Body of pancreas (tissue), 4 donors: Measurements from ENCODE around the gene ESYT2. TPM values are rescaled to one million over a fixed set of nuclear protein-coding genes. Genes with fewer than 3 reads are reported as not detected.
A peak's percentile ranks its signal among the peaks of the same experiment; 100 is the strongest.

Source experiments
- ATAC-seq: fragments of 150-250 bp; one replicate; pipeline ENCODE4 v1.9.1; 2016
- DNase-seq, 4 donors: peaks; one replicate each; pipeline ENCODE4 v3.0.0-alpha.2; 2019
- H3K27ac ChIP-seq, 4 donors: fragments of 200-600 bp; sonication (generic); 1 replicate in 3 of 4; 2 replicates in 1 of 4; pipeline versions ENCODE4 v1.5.1 to v1.6.1; 2016 to 2019; ENCODE audit warnings: mild to moderate bottlenecking in 1 of 4, mixed read lengths in 1 of 4, moderate library complexity in 1 of 4
- H3K27me3 ChIP-seq, 2 donors: fragments of 200-600 bp; sonication (generic); one replicate each; pipeline ENCODE4 v1.6.0; 2016; ENCODE audit warnings: mild to moderate bottlenecking in 1 of 2
- H3K36me3 ChIP-seq, 2 donors: fragments of 200-600 bp; sonication (generic); replicated peaks in 1 of 2; 2 replicates each; pipeline ENCODE4 v1.5.1; 2016; ENCODE audit warnings: low read depth in 2 of 2; ENCODE audit not compliant: insufficient read depth in 1 of 2
- H3K4me1 ChIP-seq: fragments of 200-600 bp; sonication (generic); one replicate; pipeline ENCODE4 v1.6.0; 2016
- H3K4me3 ChIP-seq, 2 donors: fragments of 200-600 bp; sonication (generic); 1 replicate in 1 of 2; 2 replicates in 1 of 2; pipeline ENCODE4 v1.5.1; 2016 to 2019
- H3K9me3 ChIP-seq, 3 donors: fragments of 200-600 bp; sonication (generic); 1 replicate in 2 of 3; 2 replicates in 1 of 3; pipeline ENCODE4 v1.5.1; 2016
- POLR2A ChIP-seq, 3 donors: fragments of 450-650 bp; IDR thresholded peaks; one replicate each; pipeline ENCODE4 v1.6.1; 2016; ENCODE audit warnings: antibody characterized with exemption in 3 of 3, mild to moderate bottlenecking in 2 of 3
- WGBS, 2 donors: methylation state at CpG; one replicate each; pipeline ENCODE4 v1.1.5; 2017; 5-methylcytosine and 5-hydroxymethylcytosine counted together
- intact Hi-C: fragments of 100-400 bp; cut with DNase I; formaldehyde crosslinking; loops from one replicate; pipeline ENCODE4 v1.15.1; 2023
- total RNA-seq, 2 donors: library from RNA; depleted of rRNA; stranded (reverse); fragments of >200 nt; gene quantifications; one replicate each; pipeline ENCODE4 v1.1.0, GENCODE V29; 2016
- TF ChIP-seq, protein P1 (sequence below), 7 experiments: fragments of 450-650 bp in 4 of 7; fragments of 200-600 bp in 3 of 7; sonication (generic) in 3 of 7; IDR thresholded peaks; one replicate each; pipeline ENCODE4 v1.5.1; 2016 to 2019; ENCODE audit warnings: antibody characterized with exemption in 7 of 7

The ESYT2 gene
- total RNA-seq, 2 donors from 2014 or later, result 35.9 to 40.5 TPM

DNA sequence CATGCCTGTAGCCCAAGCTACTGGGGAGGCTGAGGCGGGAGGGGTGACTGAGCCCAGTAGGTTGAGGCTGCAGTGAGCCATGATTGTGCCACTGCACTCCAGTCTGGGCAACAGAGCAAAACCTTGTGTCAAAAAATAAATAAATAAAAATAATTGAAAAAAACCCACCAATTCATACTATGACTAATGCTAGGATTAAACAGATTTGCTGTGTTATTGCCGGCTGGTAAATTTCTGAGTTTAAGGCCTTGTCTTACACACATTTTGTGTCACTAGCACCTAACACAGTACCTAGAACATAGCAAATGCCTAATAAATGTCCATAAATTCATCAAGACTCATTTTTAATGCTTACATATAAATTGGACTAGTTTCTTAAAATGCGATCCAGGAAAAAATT lies 8.7 kb downstream of the ESYT2 start:
- no peaks in the 10 kb centered on the region for H3K27me3 ChIP-seq
- TF ChIP-seq POLR2A (IDR thresholded peaks at IDR 0.05), result no peak
- TF ChIP-seq, protein P1, sequence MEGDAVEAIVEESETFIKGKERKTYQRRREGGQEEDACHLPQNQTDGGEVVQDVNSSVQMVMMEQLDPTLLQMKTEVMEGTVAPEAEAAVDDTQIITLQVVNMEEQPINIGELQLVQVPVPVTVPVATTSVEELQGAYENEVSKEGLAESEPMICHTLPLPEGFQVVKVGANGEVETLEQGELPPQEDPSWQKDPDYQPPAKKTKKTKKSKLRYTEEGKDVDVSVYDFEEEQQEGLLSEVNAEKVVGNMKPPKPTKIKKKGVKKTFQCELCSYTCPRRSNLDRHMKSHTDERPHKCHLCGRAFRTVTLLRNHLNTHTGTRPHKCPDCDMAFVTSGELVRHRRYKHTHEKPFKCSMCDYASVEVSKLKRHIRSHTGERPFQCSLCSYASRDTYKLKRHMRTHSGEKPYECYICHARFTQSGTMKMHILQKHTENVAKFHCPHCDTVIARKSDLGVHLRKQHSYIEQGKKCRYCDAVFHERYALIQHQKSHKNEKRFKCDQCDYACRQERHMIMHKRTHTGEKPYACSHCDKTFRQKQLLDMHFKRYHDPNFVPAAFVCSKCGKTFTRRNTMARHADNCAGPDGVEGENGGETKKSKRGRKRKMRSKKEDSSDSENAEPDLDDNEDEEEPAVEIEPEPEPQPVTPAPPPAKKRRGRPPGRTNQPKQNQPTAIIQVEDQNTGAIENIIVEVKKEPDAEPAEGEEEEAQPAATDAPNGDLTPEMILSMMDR (IDR thresholded peaks at IDR 0.05), result no peak
- no peak overlapping the region for H3K27ac ChIP-seq
- no peaks in the 10 kb centered on the region for H3K36me3 ChIP-seq
- no peak overlapping the region for H3K4me3 ChIP-seq
- DNase-seq (no peak), ATAC-seq (no peak)
- no peaks in the 10 kb centered on the region for H3K9me3 ChIP-seq
- intact Hi-C loops, result no loop called here
- WGBS, 2 donors, result 93 to 95% methylated on average over 3 of the region's 3 CpGs
- H3K4me1 ChIP-seq, result peaks cover 64% of the 10 kb centered on the region

DNA sequence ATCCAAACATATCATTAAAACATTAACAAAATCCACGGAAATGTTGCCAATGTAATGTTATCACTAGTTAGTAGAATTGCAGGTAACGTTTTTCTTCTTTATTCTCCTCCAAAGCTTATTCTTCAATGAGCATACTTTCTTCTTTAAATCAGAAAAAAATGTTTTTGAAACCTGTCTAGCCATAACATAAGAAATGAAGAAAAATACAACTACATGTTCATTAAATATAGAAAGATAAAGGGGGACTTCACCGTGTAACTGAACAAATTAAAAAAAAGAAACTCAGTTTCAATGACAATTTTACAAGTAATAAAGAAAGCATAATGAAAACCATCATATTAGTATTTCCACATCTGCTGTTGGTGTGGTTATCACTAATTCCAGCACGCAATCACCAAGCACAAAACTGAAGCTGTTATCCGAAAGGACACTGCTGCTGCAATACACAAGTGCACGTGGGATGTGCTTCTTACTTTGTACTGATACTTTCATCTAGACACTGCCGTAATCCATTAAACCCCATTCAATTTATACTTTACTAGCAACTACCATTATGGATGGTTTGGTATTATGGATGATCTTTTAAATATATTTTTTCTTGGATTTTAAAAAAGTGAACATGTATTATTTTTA lies 9.6 kb downstream of the ESYT2 start:
- 65 to 68% methylated on average over 7 of the region's 7 CpGs for WGBS, 2 donors
- ATAC-seq (no peak), DNase-seq (no peak)
- no peak for TF ChIP-seq POLR2A (IDR thresholded peaks at IDR 0.05)
- TF ChIP-seq, protein P1 (IDR thresholded peaks at IDR 0.05), result no peak
- no peak overlapping the region for H3K4me3 ChIP-seq
- peaks cover 68% of the 10 kb centered on the region for H3K4me1 ChIP-seq
- no peaks in the 10 kb centered on the region for H3K27me3 ChIP-seq
- intact Hi-C loops, result no loop called here
- H3K27ac ChIP-seq, result peak overlapping the region in 1 of 4 donors; percentile 84
- no peaks in the 10 kb centered on the region for H3K36me3 ChIP-seq
- no peaks in the 10 kb centered on the region for H3K9me3 ChIP-seq

GRCh38 chr7:158818325-158819213 lies 10.7 kb downstream of the ESYT2 start:
- no peaks in the 10 kb centered on the region for H3K27me3 ChIP-seq
- peak overlapping the region; percentile 57 to 85 (median 71) for H3K27ac ChIP-seq
- WGBS, 2 donors, result 28 to 34% methylated on average over 15 of the region's 15 CpGs
- peaks cover 61% of the 10 kb centered on the region for H3K4me1 ChIP-seq
- ATAC-seq, result peak; percentile 90
- DNase-seq, result peak; percentile 78 to 90 (median 80)
- no peaks in the 10 kb centered on the region for H3K9me3 ChIP-seq
- TF ChIP-seq POLR2A (IDR thresholded peaks at IDR 0.05), result peak in 2 of 3 donors; percentile 42 to 43
- TF ChIP-seq, protein P1 (IDR thresholded peaks at IDR 0.05), result no peak
- H3K36me3 ChIP-seq, result no peaks in the 10 kb centered on the region
- intact Hi-C loops, result no loop called here
- H3K4me3 ChIP-seq, result no peak overlapping the region

GRCh38 chr7:158816995-158817394 lies 12.3 kb downstream of the ESYT2 start:
- peak overlapping the region; percentile 19 to 84 (median 40) for H3K27ac ChIP-seq
- H3K4me1 ChIP-seq, result peaks cover 64% of the 10 kb centered on the region
- H3K4me3 ChIP-seq, result no peak overlapping the region
- no peaks in the 10 kb centered on the region for H3K27me3 ChIP-seq
- intact Hi-C loops, result no loop called here
- H3K9me3 ChIP-seq, result no peaks in the 10 kb centered on the region
- no peak for TF ChIP-seq POLR2A (IDR thresholded peaks at IDR 0.05)
- TF ChIP-seq, protein P1 (IDR thresholded peaks at IDR 0.05), result no peak
- WGBS, 2 donors, result 27 to 40% methylated on average over 2 of the region's 2 CpGs
- H3K36me3 ChIP-seq, result no peaks in the 10 kb centered on the region
- ATAC-seq (no peak), DNase-seq (no peak)
